Endodermal cell (in vitro differentiated cells): ENCODE results near the gene TMA7B. TPM values are rescaled to one million over a fixed set of nuclear protein-coding genes. Genes with fewer than 3 reads are reported as not detected.

Source experiments
- DNase-seq: peaks from one replicate; pipeline ENCODE4 v3.0.0-alpha.2; 2017
- H3K27ac ChIP-seq: 2 replicates; pipeline ENCODE4 v1.5.1; 2013; ENCODE audit warnings: mild to moderate bottlenecking, low read depth, low read length, moderate library complexity
- H3K27me3 ChIP-seq: 2 replicates; pipeline ENCODE4 v1.6.1; 2013; ENCODE audit warnings: mild to moderate bottlenecking, low read length, moderate library complexity; ENCODE audit not compliant: insufficient read depth, control insufficient read depth, poor library complexity, severe bottlenecking
- H3K36me3 ChIP-seq: 2 replicates; pipeline ENCODE4 v1.7.0; 2013; ENCODE audit warnings: mild to moderate bottlenecking, low read length, moderate library complexity; ENCODE audit not compliant: control insufficient read depth, insufficient read depth
- H3K4me1 ChIP-seq: one replicate; pipeline ENCODE4 v1.7.0; 2013; ENCODE audit warnings: low read length; ENCODE audit not compliant: control insufficient read depth, insufficient read depth
- H3K4me3 ChIP-seq: 2 replicates; pipeline ENCODE4 v1.5.1; 2013; ENCODE audit warnings: mild to moderate bottlenecking, low read length, moderate library complexity
- H3K9ac ChIP-seq: 2 replicates; pipeline ENCODE4 v1.6.1; 2013; ENCODE audit warnings: mild to moderate bottlenecking, low read length, moderate library complexity; ENCODE audit not compliant: poor library complexity, severe bottlenecking; ENCODE audit errors: extremely low read depth
- H3K9me3 ChIP-seq: 2 replicates; pipeline ENCODE4 v1.6.1; 2013; ENCODE audit warnings: mild to moderate bottlenecking, low read length, moderate library complexity; ENCODE audit not compliant: control insufficient read depth
- H3K27ac Mint-ChIP-seq: 2 replicates; pipeline ENCODE4 v1.8.0; 2020; ENCODE audit warnings: mixed read lengths
- H3K27me3 Mint-ChIP-seq: 2 replicates; pipeline ENCODE4 v1.8.0; 2021; ENCODE audit warnings: mild to moderate bottlenecking, mixed read lengths; ENCODE audit not compliant: insufficient read depth
- H3K36me3 Mint-ChIP-seq: 2 replicates; pipeline ENCODE4 v1.8.0; 2020; ENCODE audit warnings: low read depth, mixed read lengths
- H3K4me1 Mint-ChIP-seq: 2 replicates; pipeline ENCODE4 v1.8.0; 2020; ENCODE audit warnings: mixed read lengths
- H3K4me3 Mint-ChIP-seq: 2 replicates; pipeline ENCODE4 v1.8.0; 2020; ENCODE audit warnings: mild to moderate bottlenecking, moderate library complexity, mixed read lengths
- H3K9me3 Mint-ChIP-seq: 2 replicates; pipeline ENCODE4 v1.8.0; 2020; ENCODE audit warnings: mild to moderate bottlenecking, mixed read lengths
- WGBS, 2 experiments: methylation state at CpG; one replicate each; pipeline versions ENCODE4 v1.1.5 to v1.1.7; 2013; ENCODE audit warnings: missing lambda C conversion rate in 2 of 2, mixed read lengths in 1 of 2; ENCODE audit not compliant: insufficient coverage in 1 of 2, insufficient read length in 1 of 2; 5-methylcytosine and 5-hydroxymethylcytosine counted together
- total RNA-seq, 2 donors: library from RNA; stranded (reverse); fragmentation: NEBNext Ultra II Directional in 1 of 2; extraction: Animal tissue kit (Norgen Biotek cat#: 25700) in 1 of 2; gene quantifications; 2 replicates in 1 of 2; 3 replicates in 1 of 2; pipeline ENCODE4 v1.2.1, GENCODE V29; 2021
- TF ChIP-seq, protein P1 (sequence below): fragments of 200-600 bp; sonication (generic); conservative IDR thresholded peaks from 2 replicates; pipeline ENCODE4 v1.5.0; 2021; ENCODE audit warnings: antibody characterized with exemption, mild to moderate bottlenecking

Gene TMA7B
- total RNA-seq, 2 donors from 2014 or later, result not detected

DNA sequence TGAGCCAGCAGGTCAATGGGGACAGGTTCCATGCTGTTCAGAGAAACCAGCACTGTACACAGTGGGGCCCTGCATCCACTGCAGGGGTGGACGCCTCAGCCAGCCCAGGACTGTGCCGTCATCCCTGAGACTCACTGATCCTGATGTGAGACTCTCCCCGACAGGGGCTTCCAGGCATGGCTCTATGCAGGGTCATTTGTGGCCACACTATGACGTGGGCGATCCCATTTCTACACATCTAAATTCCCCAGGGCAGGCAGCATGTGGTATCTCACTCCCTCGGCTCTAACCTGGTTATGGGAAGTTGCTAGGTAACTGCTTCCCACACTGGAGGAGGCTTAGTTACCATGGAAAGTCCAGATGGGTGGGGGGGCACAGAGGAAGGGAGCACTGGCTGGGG is 20.4 kb downstream of the TMA7B start:
- peaks cover 38% of the 10 kb centered on the region for H3K27me3 Mint-ChIP-seq
- WGBS, 2 experiments, result 83 to 88% methylated on average over 2 to 6 of the region's 6 CpGs
- TF ChIP-seq, protein P1, sequence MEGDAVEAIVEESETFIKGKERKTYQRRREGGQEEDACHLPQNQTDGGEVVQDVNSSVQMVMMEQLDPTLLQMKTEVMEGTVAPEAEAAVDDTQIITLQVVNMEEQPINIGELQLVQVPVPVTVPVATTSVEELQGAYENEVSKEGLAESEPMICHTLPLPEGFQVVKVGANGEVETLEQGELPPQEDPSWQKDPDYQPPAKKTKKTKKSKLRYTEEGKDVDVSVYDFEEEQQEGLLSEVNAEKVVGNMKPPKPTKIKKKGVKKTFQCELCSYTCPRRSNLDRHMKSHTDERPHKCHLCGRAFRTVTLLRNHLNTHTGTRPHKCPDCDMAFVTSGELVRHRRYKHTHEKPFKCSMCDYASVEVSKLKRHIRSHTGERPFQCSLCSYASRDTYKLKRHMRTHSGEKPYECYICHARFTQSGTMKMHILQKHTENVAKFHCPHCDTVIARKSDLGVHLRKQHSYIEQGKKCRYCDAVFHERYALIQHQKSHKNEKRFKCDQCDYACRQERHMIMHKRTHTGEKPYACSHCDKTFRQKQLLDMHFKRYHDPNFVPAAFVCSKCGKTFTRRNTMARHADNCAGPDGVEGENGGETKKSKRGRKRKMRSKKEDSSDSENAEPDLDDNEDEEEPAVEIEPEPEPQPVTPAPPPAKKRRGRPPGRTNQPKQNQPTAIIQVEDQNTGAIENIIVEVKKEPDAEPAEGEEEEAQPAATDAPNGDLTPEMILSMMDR, result no peak
- no peaks in the 10 kb centered on the region for H3K36me3 ChIP-seq
- H3K4me3 ChIP-seq, result no peak overlapping the region
- no peaks in the 10 kb centered on the region for H3K9me3 Mint-ChIP-seq
- peaks cover 4% of the 10 kb centered on the region for H3K27me3 ChIP-seq
- H3K9me3 ChIP-seq, result no peaks in the 10 kb centered on the region
- no peak overlapping the region for H3K27ac Mint-ChIP-seq
- H3K27ac ChIP-seq, result no peak overlapping the region
- H3K4me1 Mint-ChIP-seq, result peaks cover 11% of the 10 kb centered on the region
- H3K4me1 ChIP-seq, result no peaks in the 10 kb centered on the region
- no peak overlapping the region for H3K4me3 Mint-ChIP-seq
- no peaks in the 10 kb centered on the region for H3K36me3 Mint-ChIP-seq
- no peak for DNase-seq
- H3K9ac ChIP-seq, result no peak overlapping the region

DNA sequence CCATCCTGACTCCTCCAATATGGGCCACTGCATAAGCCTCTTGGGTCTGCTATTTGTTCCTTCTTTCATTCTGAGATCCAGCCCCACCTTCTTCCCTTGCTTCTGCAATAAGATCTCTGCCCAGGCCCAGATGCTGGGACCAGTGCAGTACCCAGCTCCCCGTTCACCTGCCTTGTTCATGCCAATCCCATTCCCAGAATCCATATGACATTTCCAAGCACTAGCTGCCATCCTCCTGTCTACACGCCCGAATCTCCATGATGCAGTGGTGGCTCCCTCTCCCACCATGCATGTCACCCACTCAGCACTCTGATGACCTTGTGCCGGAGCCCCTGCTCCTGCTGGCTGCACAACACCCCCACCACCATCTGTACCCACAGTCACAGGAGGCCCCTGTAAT is 23.1 kb downstream of the TMA7B start:
- no peak overlapping the region for H3K27ac ChIP-seq
- TF ChIP-seq, protein P1, result no peak
- 86% methylated on average over 4 of the region's 4 CpGs; no CpG with 5 or more reads in 1 of the 2 experiments for WGBS, 2 experiments
- H3K4me1 Mint-ChIP-seq, result peaks cover 6% of the 10 kb centered on the region
- no peak overlapping the region for H3K4me3 ChIP-seq
- H3K9ac ChIP-seq, result no peak overlapping the region
- peaks cover 34% of the 10 kb centered on the region for H3K27me3 Mint-ChIP-seq
- no peak for DNase-seq
- no peak overlapping the region for H3K27ac Mint-ChIP-seq
- no peaks in the 10 kb centered on the region for H3K36me3 ChIP-seq
- no peaks in the 10 kb centered on the region for H3K9me3 ChIP-seq
- no peaks in the 10 kb centered on the region for H3K4me1 ChIP-seq
- no peaks in the 10 kb centered on the region for H3K9me3 Mint-ChIP-seq
- H3K4me3 Mint-ChIP-seq, result no peak overlapping the region
- H3K36me3 Mint-ChIP-seq, result no peaks in the 10 kb centered on the region
- H3K27me3 ChIP-seq, result peaks cover 12% of the 10 kb centered on the region

- Histone ChIP-seq H3K4me1 (no peaks in the 10 kb centered on the region), H3K9ac (no peak overlapping the region), H3K27me3 (peaks cover 18% of the 10 kb centered on the region), H3K36me3 (no peaks in the 10 kb centered on the region), H3K9me3 (no peaks in the 10 kb centered on the region), H3K27ac (no peak overlapping the region), H3K4me3 (no peak overlapping the region)
- Mint-ChIP-seq H3K4me3 (no peak overlapping the region), H3K4me1 (peaks cover 13% of the 10 kb centered on the region), H3K27me3 (peaks cover 41% of the 10 kb centered on the region), H3K27ac (no peak overlapping the region), H3K9me3 (no peaks in the 10 kb centered on the region), H3K36me3 (no peaks in the 10 kb centered on the region)
- no peak for DNase-seq
- TF ChIP-seq, protein P1, result no peak
- WGBS, 2 experiments, result 83 to 100% methylated on average over 2 of the region's 2 CpGs
Measured at GRCh38 chr22:39984006-39984405, 23.8 kb downstream of the TMA7B start.
